Gastrocnemius medialis (tissue), 4 donors: ENCODE measurements around the gene CAPN5.

Experiments used
- POLR2A ChIP-seq, 2 donors: fragments of 450-650 bp; IDR thresholded peaks; one replicate each; pipeline ENCODE4 v1.6.1; 2017; ENCODE audit warnings: antibody characterized with exemption in 2 of 2, mild to moderate bottlenecking in 2 of 2, moderate library complexity in 2 of 2
- TF ChIP-seq, protein P1 (sequence below), 5 experiments: fragments of 450-650 bp in 3 of 5; fragments of 200-600 bp in 2 of 5; sonication (generic) in 2 of 5; IDR thresholded peaks in 4 of 5; conservative IDR thresholded peaks in 1 of 5; 1 replicate in 4 of 5; 2 replicates in 1 of 5; pipeline ENCODE4 v1.5.1; 2016 to 2019; ENCODE audit warnings: antibody characterized with exemption in 5 of 5, mild to moderate bottlenecking in 3 of 5, moderate library complexity in 3 of 5

DNA sequence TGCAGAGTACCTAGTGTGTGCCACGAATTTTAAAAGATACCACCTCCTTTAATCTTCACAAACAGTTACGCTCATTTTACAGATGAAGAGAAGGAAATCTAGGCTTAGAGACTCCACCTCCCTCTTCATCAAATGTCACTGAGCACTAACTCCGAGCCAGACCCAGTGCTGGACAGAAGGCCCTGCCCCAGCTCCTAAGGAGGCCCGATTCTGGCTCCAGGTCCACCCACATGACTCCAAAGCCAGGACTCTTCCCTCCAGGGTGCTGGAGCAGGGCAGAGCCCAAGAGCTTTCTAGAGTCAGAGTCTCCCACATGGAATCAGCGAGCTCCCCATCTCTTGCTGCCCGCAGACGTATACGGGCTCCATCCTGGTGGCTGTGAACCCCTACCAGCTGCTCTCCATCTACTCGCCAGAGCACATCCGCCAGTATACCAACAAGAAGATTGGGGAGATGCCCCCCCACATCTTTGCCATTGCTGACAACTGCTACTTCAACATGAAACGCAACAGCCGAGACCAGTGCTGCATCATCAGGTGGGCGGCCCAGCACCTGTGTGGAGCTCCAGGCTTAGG, 88.9 kb downstream of the CAPN5 start:
- TF ChIP-seq, protein P1, sequence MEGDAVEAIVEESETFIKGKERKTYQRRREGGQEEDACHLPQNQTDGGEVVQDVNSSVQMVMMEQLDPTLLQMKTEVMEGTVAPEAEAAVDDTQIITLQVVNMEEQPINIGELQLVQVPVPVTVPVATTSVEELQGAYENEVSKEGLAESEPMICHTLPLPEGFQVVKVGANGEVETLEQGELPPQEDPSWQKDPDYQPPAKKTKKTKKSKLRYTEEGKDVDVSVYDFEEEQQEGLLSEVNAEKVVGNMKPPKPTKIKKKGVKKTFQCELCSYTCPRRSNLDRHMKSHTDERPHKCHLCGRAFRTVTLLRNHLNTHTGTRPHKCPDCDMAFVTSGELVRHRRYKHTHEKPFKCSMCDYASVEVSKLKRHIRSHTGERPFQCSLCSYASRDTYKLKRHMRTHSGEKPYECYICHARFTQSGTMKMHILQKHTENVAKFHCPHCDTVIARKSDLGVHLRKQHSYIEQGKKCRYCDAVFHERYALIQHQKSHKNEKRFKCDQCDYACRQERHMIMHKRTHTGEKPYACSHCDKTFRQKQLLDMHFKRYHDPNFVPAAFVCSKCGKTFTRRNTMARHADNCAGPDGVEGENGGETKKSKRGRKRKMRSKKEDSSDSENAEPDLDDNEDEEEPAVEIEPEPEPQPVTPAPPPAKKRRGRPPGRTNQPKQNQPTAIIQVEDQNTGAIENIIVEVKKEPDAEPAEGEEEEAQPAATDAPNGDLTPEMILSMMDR (IDR thresholded peaks at IDR 0.05 in 4 of 5, conservative IDR thresholded peaks at IDR 0.05 in 1 of 5), result no peak
- no peak for TF ChIP-seq POLR2A (IDR thresholded peaks at IDR 0.05)
